HEK293 (cell line): ENCODE data around the gene BTBD9.

Experiments
- CTCF ChIA-PET: fragments of 350-600 bp; formaldehyde crosslinking; extraction: SDS; loops from one replicate; lab custom pipeline; 2021; ENCODE audit warnings: antibody characterized with exemption; lab: Yijun Ruan, JAX
- POLR2A ChIA-PET: fragments of 300-600 bp; formaldehyde crosslinking; extraction: SDS; loops from one replicate; lab custom pipeline; 2020; ENCODE audit warnings: antibody characterized with exemption, inconsistent platforms; lab: Yijun Ruan, JAX
- H3K27ac ChIP-seq: fragments of 200-500 bp; sonication (Bioruptor generic); 2 replicates; pipeline ENCODE4 v1.5.1; 2014; ENCODE audit warnings: low read depth, low read length, control low read depth, inconsistent platforms; ENCODE audit errors: extremely low read depth
- H3K36me3 ChIP-seq, 2 experiments: fragments of 200-500 bp in 1 of 2; sonication (Bioruptor generic) in 1 of 2; 1 replicate in 1 of 2; 2 replicates in 1 of 2; pipeline ENCODE4 v1.5.1; 2014 to 2017; ENCODE audit warnings: inconsistent platforms in 2 of 2, low read length in 2 of 2; ENCODE audit not compliant: control insufficient read depth in 2 of 2, insufficient read depth in 1 of 2
- H3K4me1 ChIP-seq: fragments of 200-500 bp; sonication (Bioruptor generic); 2 replicates; pipeline ENCODE4 v1.5.1; 2014; ENCODE audit warnings: mild to moderate bottlenecking, low read length, inconsistent platforms; ENCODE audit not compliant: control insufficient read depth, insufficient read depth
- H3K4me3 ChIP-seq: 2 replicates; pipeline ENCODE4 v1.5.1; 2011; ENCODE audit warnings: low read depth, mild to moderate bottlenecking, control low read depth, low read length, moderate library complexity
- H3K9me3 ChIP-seq: fragments of 200-500 bp; sonication (Bioruptor generic); 2 replicates; pipeline ENCODE4 v1.5.1; 2014; ENCODE audit warnings: low read depth, low read length, inconsistent platforms; ENCODE audit not compliant: control insufficient read depth, insufficient read depth
- IKZF3 ChIP-seq: fragments of 450-650 bp; IDR thresholded peaks from 2 replicates; pipeline ENCODE4 v1.5.0; 2018; ENCODE audit warnings: missing biosample characterization, mild to moderate bottlenecking, missing genetic modification characterization, moderate library complexity
- KLF1 ChIP-seq: fragments of 450-650 bp; formaldehyde crosslinking; IDR thresholded peaks from 2 replicates; pipeline ENCODE4 v1.5.1; 2016; ENCODE audit warnings: missing biosample characterization, missing genetic modification characterization
- PBX3 ChIP-seq: sonication (generic); formaldehyde crosslinking; IDR thresholded peaks from 2 replicates; pipeline ENCODE4 v1.8.1; 2022; ENCODE audit warnings: mild to moderate bottlenecking, moderate library complexity, missing genetic modification reagents
- WT1 ChIP-seq: fragments of 450-650 bp; formaldehyde crosslinking; IDR thresholded peaks from 2 replicates; pipeline ENCODE4 v1.5.1; 2016; ENCODE audit warnings: missing biosample characterization, missing genetic modification characterization
- ZBTB11 ChIP-seq: fragments of 450-650 bp; formaldehyde crosslinking; conservative IDR thresholded peaks from 2 replicates; pipeline ENCODE4 v1.5.1; 2016; ENCODE audit warnings: low read depth, missing biosample characterization, missing genetic modification characterization
- ZBTB7A ChIP-seq: fragments of 450-650 bp; formaldehyde crosslinking; IDR thresholded peaks from 2 replicates; pipeline ENCODE4 v1.5.1; 2016; ENCODE audit warnings: low read depth, missing biosample characterization, missing genetic modification characterization
- ZNF138 ChIP-seq: fragments of 450-650 bp; formaldehyde crosslinking; IDR thresholded peaks from 2 replicates; pipeline ENCODE4 v1.5.1; 2016; ENCODE audit warnings: missing biosample characterization, missing genetic modification characterization, borderline replicate concordance
- ZNF214 ChIP-seq: fragments of 450-650 bp; formaldehyde crosslinking; IDR thresholded peaks from 2 replicates; pipeline ENCODE4 v1.5.1; 2017; ENCODE audit warnings: missing biosample characterization, mild to moderate bottlenecking, missing genetic modification characterization, borderline replicate concordance
- ZNF26 ChIP-seq: fragments of 450-650 bp; formaldehyde crosslinking; IDR thresholded peaks from 2 replicates; pipeline ENCODE4 v1.5.1; 2016; ENCODE audit warnings: missing biosample characterization, missing genetic modification characterization
- ZNF398 ChIP-seq: fragments of 450-650 bp; formaldehyde crosslinking; IDR thresholded peaks from 2 replicates; pipeline ENCODE4 v1.5.1; 2017; ENCODE audit warnings: missing biosample characterization, missing genetic modification characterization
- ZNF426 ChIP-seq: fragments of 450-650 bp; formaldehyde crosslinking; IDR thresholded peaks from 2 replicates; pipeline ENCODE4 v1.5.1; 2017; ENCODE audit warnings: missing biosample characterization, missing genetic modification characterization, mild to moderate bottlenecking, inconsistent platforms, moderate library complexity
- ZNF433 ChIP-seq: fragments of 450-650 bp; formaldehyde crosslinking; IDR thresholded peaks from 2 replicates; pipeline ENCODE4 v1.5.1; 2016; ENCODE audit warnings: missing biosample characterization, missing genetic modification characterization, low read depth
- ZNF449 ChIP-seq: fragments of 450-650 bp; formaldehyde crosslinking; IDR thresholded peaks from 2 replicates; pipeline ENCODE4 v1.5.1; 2017; ENCODE audit warnings: missing biosample characterization, mild to moderate bottlenecking, missing genetic modification characterization, moderate library complexity
- ZNF513 ChIP-seq: fragments of 450-650 bp; IDR thresholded peaks from 2 replicates; pipeline ENCODE4 v1.5.1; 2018; ENCODE audit warnings: missing biosample characterization, missing genetic modification characterization
- ZNF549 ChIP-seq: fragments of 450-650 bp; IDR thresholded peaks from 2 replicates; pipeline ENCODE4 v1.5.1; 2018; ENCODE audit warnings: missing biosample characterization, missing genetic modification characterization, mild to moderate bottlenecking, inconsistent platforms, moderate library complexity
- ZNF571 ChIP-seq: fragments of 450-650 bp; formaldehyde crosslinking; IDR thresholded peaks from 2 replicates; pipeline ENCODE4 v1.5.0; 2017; ENCODE audit warnings: missing biosample characterization, missing genetic modification characterization
- ZNF660 ChIP-seq: fragments of 450-650 bp; IDR thresholded peaks from 2 replicates; pipeline ENCODE4 v1.5.1; 2018; ENCODE audit warnings: missing biosample characterization, mild to moderate bottlenecking, missing genetic modification characterization
- ZNF692 ChIP-seq: fragments of 450-650 bp; formaldehyde crosslinking; IDR thresholded peaks from 2 replicates; pipeline ENCODE4 v1.5.1; 2016; ENCODE audit warnings: missing biosample characterization, missing genetic modification characterization
- ZNF701 ChIP-seq: fragments of 450-650 bp; formaldehyde crosslinking; IDR thresholded peaks from 2 replicates; pipeline ENCODE4 v1.5.1; 2016; ENCODE audit warnings: missing biosample characterization, missing genetic modification characterization
- ZNF776 ChIP-seq: fragments of 450-650 bp; formaldehyde crosslinking; IDR thresholded peaks from 2 replicates; pipeline ENCODE4 v1.5.0; 2017; ENCODE audit warnings: missing biosample characterization, missing genetic modification characterization, borderline replicate concordance

Gene BTBD9

GRCh38 chr6:38420207-38420606, 219.5 kb downstream of the BTBD9 start (continued):
- TF ChIP-seq KLF1 (tag by site-specific recombination), result no peak
- TF ChIP-seq ZBTB7A (tag by site-specific recombination), result no peak
- TF ChIP-seq ZBTB11 (tag by site-specific recombination), result no peak
- TF ChIP-seq ZNF571 (tag by site-specific recombination), result no peak
- no peak for TF ChIP-seq WT1 (tag by site-specific recombination)
- TF ChIP-seq, all 188 proteins: peak for 0

GRCh38 chr6:38417521-38417920, 222.2 kb downstream of the BTBD9 start:
- ChIA-PET POLR2A (interaction anchor here (1.0 kb wide), 1 partner anchor 8 kb away, joined by 4 read pairs; no protein-coding TSS in a partner anchor), CTCF (interaction anchor here (0.7 kb wide), 1 partner anchor 819 kb away, joined by 3 read pairs; no protein-coding TSS in a partner anchor)
- no peak overlapping the region for H3K4me3 ChIP-seq
- no peaks in the 10 kb centered on the region; a peak in 1 of 3 replicates for H3K36me3 ChIP-seq
- H3K27ac ChIP-seq, result no peak overlapping the region
- no peaks in the 10 kb centered on the region for H3K9me3 ChIP-seq
- no peaks in the 10 kb centered on the region for H3K4me1 ChIP-seq
- no peak for TF ChIP-seq IKZF3
- no peak for TF ChIP-seq ZNF214 (tag by site-specific recombination)
- no peak for TF ChIP-seq ZNF449 (tag by site-specific recombination)
- TF ChIP-seq ZNF433 (tag by site-specific recombination), result no peak
- TF ChIP-seq ZNF549 (tag by site-specific recombination), result no peak
- no peak for TF ChIP-seq ZNF660 (tag by site-specific recombination)
- TF ChIP-seq ZNF426 (tag by site-specific recombination), result no peak
- TF ChIP-seq PBX3 (CRISPR knock-in tag), result no peak
- no peak for TF ChIP-seq ZNF26
- no peak for TF ChIP-seq ZNF692 (tag by site-specific recombination)
- no peak for TF ChIP-seq ZNF138 (tag by site-specific recombination)
- TF ChIP-seq ZNF701 (tag by site-specific recombination), result no peak
- TF ChIP-seq ZNF398 (tag by site-specific recombination), result no peak
- no peak for TF ChIP-seq ZNF513
- no peak for TF ChIP-seq ZNF776
